ENCODE data around the gene ENTREP1.
A peak's percentile ranks its signal among the peaks of the same experiment; 100 is the strongest.
"Not testable (repeated sequence)": the region's sequence is repeated elsewhere in the genome, so short reads cannot be mapped to it uniquely, and the experiment has no call there.

The ENTREP1 gene

GRCh38 chr9:69411931-69412740 is 87.1 kb downstream of the ENTREP1 start:
- DNase-seq = no peak

DNA sequence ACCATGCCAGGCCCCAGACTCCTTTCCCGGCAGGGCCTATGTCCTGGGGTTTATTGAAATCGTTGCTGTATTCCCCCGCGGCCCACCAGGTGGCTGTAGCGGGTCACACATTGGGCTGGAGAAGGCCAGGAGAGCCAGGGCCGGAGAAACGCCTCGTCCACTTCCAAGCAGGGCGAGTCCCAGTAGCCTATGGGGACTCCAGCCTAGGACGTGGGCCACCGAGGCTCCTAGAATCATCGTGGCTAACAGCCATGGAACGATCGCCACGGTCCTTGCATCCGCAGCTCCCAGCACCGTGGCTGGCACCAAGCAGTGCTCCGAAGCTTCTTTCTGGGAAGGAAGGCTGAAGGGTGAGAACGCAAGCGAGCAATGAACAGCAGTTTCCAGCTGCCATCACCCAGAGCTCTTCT is 87.7 kb downstream of the ENTREP1 start:
- DNase-seq = no peak

GRCh38 chr9:69420611-69421270 is 95.7 kb downstream of the ENTREP1 start:
- DNase-seq = no peak

- peak; percentile 18 to 22 for DNase-seq
Measured at GRCh38 chr9:69421908-69422801, 97.1 kb downstream of the ENTREP1 start.

DNA sequence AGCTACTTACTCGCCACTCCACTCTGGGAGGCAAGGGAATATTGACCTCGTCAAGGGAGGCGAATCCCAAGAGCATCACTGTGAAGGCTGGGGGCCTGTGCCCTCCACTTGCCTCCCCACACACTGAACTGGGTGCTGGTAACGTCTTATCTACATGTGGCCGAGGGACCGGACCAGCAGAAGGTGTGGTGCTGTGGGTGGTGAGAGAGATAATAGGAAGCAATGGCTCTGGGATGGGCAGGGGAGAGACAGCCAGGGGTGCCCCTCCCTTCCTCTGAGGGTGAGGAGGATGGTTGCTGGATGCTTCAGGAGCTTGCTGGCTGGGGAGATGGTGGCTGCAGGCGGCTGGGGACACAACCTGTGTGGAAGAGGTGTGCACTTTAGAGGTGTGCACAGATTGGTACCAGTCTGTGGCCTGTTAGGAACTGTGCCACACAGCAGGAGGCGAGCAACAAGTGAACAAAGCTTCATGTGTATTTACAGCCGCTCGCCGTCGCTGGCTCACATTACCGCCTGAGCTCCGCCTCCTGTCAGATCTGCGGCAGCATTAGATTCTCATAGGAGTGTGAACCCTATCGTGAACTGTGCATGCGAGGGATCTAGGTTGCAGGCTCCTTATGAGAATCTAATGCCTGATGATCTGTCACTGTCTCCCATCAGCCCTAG is 100.3 kb downstream of the ENTREP1 start:
- DNase-seq = no peak

DNA sequence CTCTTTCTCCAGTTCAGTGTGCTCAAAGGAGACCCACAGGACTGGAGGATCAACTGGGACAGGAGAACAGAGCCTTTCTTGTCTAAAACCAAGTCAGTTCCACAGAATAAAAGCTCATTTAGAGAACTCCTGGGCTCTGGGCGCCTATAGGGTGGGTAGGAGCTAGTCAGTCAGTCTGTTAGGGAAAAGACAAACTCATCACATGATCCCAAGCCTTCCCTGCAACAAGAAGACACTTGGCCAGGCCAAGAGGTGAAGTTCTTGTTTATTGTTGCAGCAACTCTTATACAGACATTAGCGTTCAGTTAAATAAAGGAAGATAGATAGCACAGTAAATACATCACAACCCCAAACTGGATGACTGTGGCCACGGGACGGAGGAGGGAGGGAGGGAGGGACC is 102.3 kb downstream of the ENTREP1 start:
- no peak for DNase-seq

GRCh38 chr9:69428017-69428785 is 103.2 kb downstream of the ENTREP1 start:
- no peak for DNase-seq

- DNase-seq = no peak
Measured at GRCh38 chr9:69429281-69429680, 104.3 kb downstream of the ENTREP1 start.

DNA sequence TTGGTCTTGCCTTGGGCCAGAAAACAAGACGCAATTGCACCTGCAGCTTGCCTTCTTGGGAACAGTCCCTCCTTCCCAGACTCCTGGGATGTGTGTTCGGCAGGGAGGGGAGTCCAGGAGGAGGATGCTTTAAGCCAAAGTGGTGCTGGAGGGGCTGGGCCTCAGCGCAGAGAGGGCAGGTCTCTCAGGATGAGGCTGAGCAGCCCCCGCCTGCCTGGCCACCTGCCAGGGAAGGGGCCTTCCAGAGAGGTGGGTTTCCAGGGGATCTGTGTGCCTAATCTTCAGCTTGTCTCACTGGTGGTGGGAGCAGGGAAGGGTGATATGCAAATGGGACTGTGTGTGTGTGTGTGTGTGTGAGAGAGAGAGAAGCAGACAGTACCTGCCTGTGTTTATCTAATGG is 105.2 kb downstream of the ENTREP1 start:
- DNase-seq = no peak

GRCh38 chr9:69431203-69431602 is 106.2 kb downstream of the ENTREP1 start:
- DNase-seq = no peak

DNA sequence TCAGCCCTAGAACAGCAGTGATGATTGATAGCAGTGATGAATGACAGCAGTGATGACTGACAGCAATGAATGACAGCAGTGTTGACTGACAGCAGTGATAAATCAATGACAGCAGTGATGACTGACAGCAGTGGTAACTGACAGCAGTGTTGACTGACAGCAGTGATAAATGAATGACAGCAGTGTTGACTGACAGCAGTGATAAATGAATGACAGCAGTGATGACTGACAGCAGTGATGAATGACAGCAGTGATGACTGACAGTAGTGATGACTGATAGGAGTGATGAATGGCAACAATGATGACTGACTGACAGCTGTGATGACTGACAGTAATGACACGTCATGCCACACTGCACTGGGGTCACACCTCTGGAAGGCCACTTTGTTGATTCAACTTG is 106.8 kb downstream of the ENTREP1 start:
- no peak for DNase-seq

- no peak for DNase-seq
Measured at GRCh38 chr9:69432623-69433022, 107.6 kb downstream of the ENTREP1 start.

- no peak for DNase-seq
Measured at GRCh38 chr9:69433392-69433791, 108.4 kb downstream of the ENTREP1 start.

DNA sequence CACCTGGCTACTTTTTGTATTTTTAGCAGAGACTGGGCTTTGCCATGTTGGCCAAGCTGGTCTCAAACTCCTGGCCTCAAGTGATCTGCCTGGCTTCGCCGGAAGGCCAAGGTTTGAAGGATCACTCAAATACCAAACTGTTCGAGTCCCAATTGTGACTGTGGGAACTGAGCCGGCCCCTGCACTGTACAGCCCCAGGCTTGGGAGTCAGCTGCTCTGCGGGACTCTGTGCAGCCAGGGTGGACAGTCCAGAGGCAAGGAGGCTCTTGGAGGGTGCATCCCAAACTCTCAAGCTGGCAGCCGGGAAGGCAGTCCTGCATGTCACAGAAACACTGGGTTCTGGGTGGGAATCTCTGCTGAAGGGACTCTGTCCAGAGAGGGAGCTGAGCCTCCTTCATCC is 109.0 kb downstream of the ENTREP1 start:
- no peak for DNase-seq

DNA sequence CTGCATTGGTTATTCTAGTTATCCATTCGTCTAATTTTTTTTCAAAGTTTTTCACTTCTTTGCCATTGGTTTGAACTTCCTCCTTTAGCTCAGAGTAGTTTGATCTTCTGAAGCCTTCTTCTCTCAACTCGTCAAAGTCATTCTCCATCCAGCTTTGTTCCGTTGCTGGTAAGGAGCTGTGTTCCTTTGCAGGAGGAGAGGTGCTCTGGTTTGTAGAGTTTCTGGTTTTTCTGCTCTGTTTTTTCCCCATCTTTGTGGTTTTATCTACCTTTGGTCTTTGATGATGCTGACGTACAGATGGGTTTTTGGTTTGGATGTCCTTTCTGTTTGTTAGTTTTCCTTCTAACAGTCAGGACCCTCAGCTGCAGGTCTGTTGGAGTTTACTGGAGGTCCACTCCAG is 114.6 kb downstream of the ENTREP1 start:
- not testable (repeated sequence) for DNase-seq

- DNase-seq = not testable (repeated sequence)
Measured at GRCh38 chr9:69440254-69440955, 115.4 kb downstream of the ENTREP1 start.

Data from activated CD4-positive, alpha-beta T cell treated with anti-CD3 and anti-CD28 coated beads, Interleukin-2, amount 50 U/mL, for 4 hours (primary cell).